H9 (cell line): ENCODE measurements around the gene NF1. TPM values are rescaled to one million over a fixed set of nuclear protein-coding genes. Genes with fewer than 3 reads are reported as not detected.

ENCODE experiments used
- DNase-seq: peaks from one replicate; pipeline ENCODE4 v3.0.0-alpha.2; 2017
- H2AFZ ChIP-seq: one replicate; pipeline ENCODE4 v1.6.1; 2013; ENCODE audit warnings: mild to moderate bottlenecking, low read length, control low read depth, moderate library complexity
- H2AK5ac ChIP-seq: 2 replicates; pipeline ENCODE4 v1.6.1; 2013; ENCODE audit warnings: low read length, control low read depth, mixed read lengths; ENCODE audit not compliant: insufficient read length
- H2BK120ac ChIP-seq: one replicate; pipeline ENCODE4 v1.6.1; 2013; ENCODE audit warnings: low read depth, mild to moderate bottlenecking, low read length, control low read depth, inconsistent platforms; ENCODE audit not compliant: poor library complexity, severe bottlenecking
- H2BK12ac ChIP-seq: 2 replicates; pipeline ENCODE4 v1.6.1; 2013; ENCODE audit warnings: low read length, control low read depth, mixed read lengths, low read depth; ENCODE audit not compliant: insufficient read length
- H2BK15ac ChIP-seq: 2 replicates; pipeline ENCODE4 v1.6.1; 2013; ENCODE audit warnings: low read depth, low read length, control low read depth
- H2BK20ac ChIP-seq: one replicate; pipeline ENCODE4 v1.6.1; 2013; ENCODE audit warnings: low read depth, mild to moderate bottlenecking, low read length, control low read depth, inconsistent platforms; ENCODE audit not compliant: poor library complexity, severe bottlenecking
- H2BK5ac ChIP-seq: 2 replicates; pipeline ENCODE4 v1.6.1; 2013; ENCODE audit warnings: low read length, control low read depth, mixed read lengths; ENCODE audit not compliant: insufficient read length
- H3K14ac ChIP-seq: 2 replicates; pipeline ENCODE4 v1.6.1; 2013; ENCODE audit warnings: low read length, control low read depth; ENCODE audit not compliant: insufficient read depth
- H3K18ac ChIP-seq: 2 replicates; pipeline ENCODE4 v1.6.1; 2013; ENCODE audit warnings: low read depth, mild to moderate bottlenecking, mixed read lengths, low read length, control low read depth; ENCODE audit not compliant: insufficient read length
- H3K23ac ChIP-seq: 2 replicates; pipeline ENCODE4 v1.6.1; 2013; ENCODE audit warnings: low read length, control low read depth, mixed read lengths, low read depth; ENCODE audit not compliant: insufficient read length
- H3K23me2 ChIP-seq: 2 replicates; pipeline ENCODE4 v1.6.1; 2013; ENCODE audit warnings: low read depth, mild to moderate bottlenecking, mixed read lengths, low read length, control low read depth; ENCODE audit not compliant: insufficient read length, poor library complexity, severe bottlenecking
- H3K27ac ChIP-seq: 2 replicates; pipeline ENCODE4 v1.5.1; 2013; ENCODE audit warnings: low read length, control low read depth, mixed read lengths, low read depth; ENCODE audit not compliant: insufficient read length
- H3K27me3 ChIP-seq: 2 replicates; pipeline ENCODE4 v1.6.1; 2013; ENCODE audit warnings: low read length, control low read depth, inconsistent platforms; ENCODE audit not compliant: insufficient read depth
- H3K4ac ChIP-seq: 2 replicates; pipeline ENCODE4 v1.6.1; 2013; ENCODE audit warnings: low read depth, mild to moderate bottlenecking, control low read depth, inconsistent platforms, low read length, moderate library complexity
- H3K4me1 ChIP-seq: 2 replicates; pipeline ENCODE4 v1.6.1; 2013; ENCODE audit warnings: low read length, control low read depth, inconsistent platforms; ENCODE audit not compliant: insufficient read depth
- H3K4me2 ChIP-seq: 2 replicates; pipeline ENCODE4 v1.6.1; 2013; ENCODE audit warnings: low read length, control low read depth, mixed read lengths; ENCODE audit not compliant: insufficient read length, insufficient read depth
- H3K56ac ChIP-seq: 2 replicates; pipeline ENCODE4 v1.6.1; 2013; ENCODE audit warnings: low read depth, mild to moderate bottlenecking, mixed read lengths, low read length, control low read depth; ENCODE audit not compliant: insufficient read length
- H3K79me1 ChIP-seq: 2 replicates; pipeline ENCODE4 v1.6.1; 2013; ENCODE audit warnings: low read depth, mild to moderate bottlenecking, moderate library complexity, low read length, control low read depth, inconsistent platforms; ENCODE audit not compliant: insufficient read depth, poor library complexity, severe bottlenecking
- H3K79me2 ChIP-seq: 2 replicates; pipeline ENCODE4 v1.6.1; 2013; ENCODE audit warnings: low read length, control low read depth, inconsistent platforms; ENCODE audit not compliant: insufficient read depth
- H3K9ac ChIP-seq: 2 replicates; pipeline ENCODE4 v1.6.1; 2013; ENCODE audit warnings: low read length, control low read depth, mixed read lengths; ENCODE audit not compliant: insufficient read length; ENCODE audit errors: extremely low read depth
- H3K9me3 ChIP-seq: one replicate; pipeline ENCODE4 v1.6.1; 2013; ENCODE audit warnings: low read depth, low read length, inconsistent platforms; ENCODE audit not compliant: control insufficient read depth
- H3T11ph ChIP-seq: one replicate; pipeline ENCODE4 v1.6.1; 2013; ENCODE audit warnings: mild to moderate bottlenecking, low read length, control low read depth, inconsistent platforms
- H4K20me1 ChIP-seq: one replicate; pipeline ENCODE4 v1.6.1; 2013; ENCODE audit not compliant: control insufficient read depth, insufficient read length, insufficient read depth
- H4K5ac ChIP-seq: 2 replicates; pipeline ENCODE4 v1.6.1; 2013; ENCODE audit warnings: low read depth, mild to moderate bottlenecking, mixed read lengths, low read length, control low read depth; ENCODE audit not compliant: insufficient read length
- H4K8ac ChIP-seq: replicated peaks from 2 replicates; pipeline ENCODE4 v1.6.1; 2013; ENCODE audit warnings: low read length, control low read depth, mixed read lengths, low read depth; ENCODE audit not compliant: insufficient read length
- H4K91ac ChIP-seq: 2 replicates; pipeline ENCODE4 v1.6.1; 2013; ENCODE audit warnings: low read depth, mild to moderate bottlenecking, moderate library complexity, mixed read lengths, low read length, control low read depth; ENCODE audit not compliant: insufficient read length
- H3K27ac Mint-ChIP-seq, 3 experiments: 2 replicates in 2 of 3; 3 replicates in 1 of 3; pipeline ENCODE4 v1.8.0; 2020 to 2021; ENCODE audit warnings: mixed read lengths in 3 of 3, mild to moderate bottlenecking in 1 of 3, moderate library complexity in 1 of 3
- H3K27me3 Mint-ChIP-seq: 2 replicates; pipeline ENCODE4 v1.8.0; 2021; ENCODE audit warnings: low read depth, mild to moderate bottlenecking, moderate library complexity, mixed read lengths
- H3K36me3 Mint-ChIP-seq, 3 experiments: 2 replicates in 2 of 3; 3 replicates in 1 of 3; pipeline ENCODE4 v1.8.0; 2020 to 2021; ENCODE audit warnings: low read depth in 3 of 3, mixed read lengths in 3 of 3; ENCODE audit not compliant: insufficient read depth in 1 of 3
- H3K4me1 Mint-ChIP-seq, 2 experiments: 2 replicates each; pipeline ENCODE4 v1.8.0; 2020; ENCODE audit warnings: mixed read lengths in 2 of 2
- H3K4me3 Mint-ChIP-seq, 2 experiments: 2 replicates in 1 of 2; 3 replicates in 1 of 2; pipeline ENCODE4 v1.8.0; 2020 to 2021; ENCODE audit warnings: mild to moderate bottlenecking in 2 of 2, mixed read lengths in 2 of 2, moderate library complexity in 1 of 2
- H3K9me3 Mint-ChIP-seq, 2 experiments: 2 replicates in 1 of 2; 3 replicates in 1 of 2; pipeline ENCODE4 v1.8.0; 2020; ENCODE audit warnings: mild to moderate bottlenecking in 2 of 2, mixed read lengths in 2 of 2, moderate library complexity in 1 of 2
- CTCF ChIP-seq: fragments of 200-600 bp; sonication (generic); conservative IDR thresholded peaks from 3 replicates; pipeline ENCODE4 v1.8.0; 2021; ENCODE audit warnings: antibody characterized with exemption, mild to moderate bottlenecking
- WGBS: extraction: QIAGEN DNeasy Blood & Tissue Kit; methylation state at CpG from one replicate; pipeline ENCODE4 v1.1.7; 2013; ENCODE audit warnings: missing lambda C conversion rate, low lambda C conversion rate, mixed read lengths; ENCODE audit not compliant: insufficient read length; ENCODE audit errors: extremely low coverage; 5-methylcytosine and 5-hydroxymethylcytosine counted together
- total RNA-seq: library from RNA; stranded (reverse); gene quantifications from 2 replicates; pipeline ENCODE4 v1.2.1, GENCODE V29; 2021

The NF1 gene
- total RNA-seq, 1 experiment from 2014 or later: 38.1 TPM

- H2BK5ac ChIP-seq: no peak overlapping the region
- no peaks in the 10 kb centered on the region for H3K79me1 ChIP-seq
- no peak overlapping the region for H3K14ac ChIP-seq
- H3K9ac ChIP-seq: no peak overlapping the region
- H3K27ac ChIP-seq: no peak overlapping the region
- H2BK12ac ChIP-seq: no peak overlapping the region
- no peak overlapping the region for H2BK20ac ChIP-seq
- H3T11ph ChIP-seq: no peak overlapping the region
- no peak overlapping the region for H4K91ac ChIP-seq
- no peak overlapping the region for H3K4me2 ChIP-seq
- no peak overlapping the region for H3K23ac ChIP-seq
- TF ChIP-seq CTCF: no peak
- H4K8ac ChIP-seq: no peak overlapping the region
- no peak overlapping the region for H2AK5ac ChIP-seq
- no peaks in the 10 kb centered on the region for H4K20me1 ChIP-seq
- no peaks in the 10 kb centered on the region for H3K4me1 ChIP-seq
- Mint-ChIP-seq H3K4me1 (peaks cover 8 to 9% of the 10 kb centered on the region in 2 experiments; a peak in 3 of 4 replicates), H3K36me3 (peaks cover 0 to 8% (median 4%) of the 10 kb centered on the region in 3 experiments; a peak in 2 of 7 replicates), H3K4me3 (no peak overlapping the region), H3K27ac (no peak overlapping the region), H3K27me3 (no peaks in the 10 kb centered on the region), H3K9me3 (no peaks in the 10 kb centered on the region)
- H3K9me3 ChIP-seq: no peaks in the 10 kb centered on the region
- no peak overlapping the region for H2AFZ ChIP-seq
- H3K18ac ChIP-seq: no peak overlapping the region
- no peak overlapping the region for H3K56ac ChIP-seq
- H4K5ac ChIP-seq: no peak overlapping the region
- DNase-seq: no peak
- no peaks in the 10 kb centered on the region for H3K79me2 ChIP-seq
- H3K27me3 ChIP-seq: no peaks in the 10 kb centered on the region
- WGBS: no CpG with 5 or more reads among the region's 4 CpGs
- H3K4ac ChIP-seq: no peak overlapping the region
- no peak overlapping the region for H2BK120ac ChIP-seq
- no peaks in the 10 kb centered on the region for H3K23me2 ChIP-seq
- no peak overlapping the region for H2BK15ac ChIP-seq
Measured at GRCh38 chr17:31371511-31372097, 276.8 kb downstream of the NF1 start.
